Spleen (tissue), 11 donors: ENCODE results near the gene STARD3NL. TPM values are rescaled to one million over a fixed set of nuclear protein-coding genes. Genes with fewer than 3 reads are reported as not detected.

Experiments
- DNase-seq: peaks from one replicate; pipeline ENCODE4 v3.0.0-alpha.2; 2020
- H3K27ac ChIP-seq, 8 donors: fragments of 200-600 bp; sonication (generic) in 7 of 8; 1 replicate in 4 of 8; 2 replicates in 4 of 8; pipeline versions ENCODE4 v1.5.0 to v1.8.0; 2016 to 2021; ENCODE audit warnings: inconsistent platforms in 4 of 8, mild to moderate bottlenecking in 4 of 8, moderate library complexity in 1 of 8
- H3K27me3 ChIP-seq, 7 donors: fragments of 200-600 bp; sonication (generic) in 6 of 7; replicated peaks in 1 of 7; 1 replicate in 4 of 7; 2 replicates in 3 of 7; pipeline versions ENCODE4 v1.5.0 to v1.8.0; 2016 to 2021; ENCODE audit warnings: inconsistent platforms in 3 of 7, mild to moderate bottlenecking in 1 of 7
- H3K36me3 ChIP-seq, 6 donors: fragments of 200-600 bp; sonication (generic) in 5 of 6; 1 replicate in 4 of 6; 2 replicates in 2 of 6; pipeline versions ENCODE4 v1.5.0 to v1.8.0; 2016 to 2021; ENCODE audit warnings: inconsistent platforms in 2 of 6
- H3K4me1 ChIP-seq, 6 donors: fragments of 200-600 bp; sonication (generic) in 5 of 6; 1 replicate in 3 of 6; 2 replicates in 3 of 6; pipeline versions ENCODE4 v1.5.0 to v1.8.0; 2016 to 2021; ENCODE audit warnings: inconsistent platforms in 3 of 6
- H3K4me3 ChIP-seq, 8 donors: fragments of 200-600 bp; sonication (generic) in 7 of 8; 1 replicate in 4 of 8; 2 replicates in 4 of 8; pipeline versions ENCODE4 v1.5.0 to v1.8.0; 2016 to 2021; ENCODE audit warnings: inconsistent platforms in 4 of 8, mild to moderate bottlenecking in 4 of 8, moderate library complexity in 2 of 8
- H3K9me3 ChIP-seq, 8 donors: fragments of 200-600 bp; sonication (generic) in 7 of 8; 1 replicate in 4 of 8; 2 replicates in 4 of 8; pipeline versions ENCODE4 v1.5.0 to v1.8.0; 2016 to 2021; ENCODE audit warnings: inconsistent platforms in 4 of 8
- CTCF ChIP-seq, 11 experiments: fragments of 200-600 bp in 7 of 11; fragments of 450-650 bp in 4 of 11; sonication (generic) in 4 of 11; IDR thresholded peaks in 8 of 11; conservative IDR thresholded peaks in 3 of 11; 1 replicate in 7 of 11; 2 replicates in 4 of 11; pipeline versions ENCODE4 v1.4.0 to v1.8.0; 2016 to 2021; ENCODE audit warnings: antibody characterized with exemption in 11 of 11, inconsistent platforms in 4 of 11, mild to moderate bottlenecking in 1 of 11
- POLR2A ChIP-seq, 3 donors: fragments of 450-650 bp; IDR thresholded peaks; one replicate each; pipeline ENCODE4 v1.5.1; 2017; ENCODE audit warnings: antibody characterized with exemption in 3 of 3, mild to moderate bottlenecking in 1 of 3
- POLR2AphosphoS5 ChIP-seq, 3 donors: sonication (generic); formaldehyde crosslinking; IDR thresholded peaks; one replicate each; pipeline ENCODE4 v1.5.1; 2017; ENCODE audit warnings: antibody characterized with exemption in 3 of 3
- WGBS, 5 donors: extraction: QIAGEN DNeasy Blood & Tissue Kit in 3 of 5; methylation state at CpG; one replicate each; pipeline versions ENCODE4 v1.1.5 to v1.1.7; 2013 to 2018; 5-methylcytosine and 5-hydroxymethylcytosine counted together
- intact Hi-C: fragments of 100-400 bp; cut with DNase I; formaldehyde crosslinking; loops from one replicate; pipeline ENCODE4 v1.15.0; 2023; ENCODE audit warnings: low total_unique reads
- polyA plus RNA-seq, 3 donors: library from polyadenylated mRNA; stranded (reverse); fragments of 200-250 nt; gene quantifications; one replicate each; pipeline ENCODE4 v1.2.1, GENCODE V29; 2013
- small RNA-seq, 4 donors: library from RNA; depleted of rRNA; stranded (forward); fragments of <200 nt; gene quantifications; one replicate each; pipeline ENCODE3, GENCODE V24; 2016
- total RNA-seq, 7 donors: library from RNA; depleted of rRNA in 3 of 7; stranded (reverse); fragments of >200 nt in 3 of 7; fragmentation: NEBNext Ultra II Directional in 4 of 7; extraction: Animal tissue kit (Norgen Biotek cat#: 25700) in 4 of 7; gene quantifications; one replicate each; pipeline versions ENCODE4 v1.1.0 to v1.2.1, GENCODE V29; 2016 to 2021
- donor health status: healthy with polysubstance abuse.
- donor health status: DM: no; HTN: no; CAD: no; lungs with moderate emphysema.
- donor health status: DM: no; HTN: no; CAD: no.
- donor health status: Bipolar disorder and iron deficiency.
- donor health status: healthy.
- donor health status: DM: no; HTN: no; CAD: no.
- donor health status: DM: yes; HTN: yes; CAD: no.

STARD3NL gene
- total and polyA plus RNA-seq, 10 donors, result 19.8 to 50.2 (median 36.7) TPM

DNA sequence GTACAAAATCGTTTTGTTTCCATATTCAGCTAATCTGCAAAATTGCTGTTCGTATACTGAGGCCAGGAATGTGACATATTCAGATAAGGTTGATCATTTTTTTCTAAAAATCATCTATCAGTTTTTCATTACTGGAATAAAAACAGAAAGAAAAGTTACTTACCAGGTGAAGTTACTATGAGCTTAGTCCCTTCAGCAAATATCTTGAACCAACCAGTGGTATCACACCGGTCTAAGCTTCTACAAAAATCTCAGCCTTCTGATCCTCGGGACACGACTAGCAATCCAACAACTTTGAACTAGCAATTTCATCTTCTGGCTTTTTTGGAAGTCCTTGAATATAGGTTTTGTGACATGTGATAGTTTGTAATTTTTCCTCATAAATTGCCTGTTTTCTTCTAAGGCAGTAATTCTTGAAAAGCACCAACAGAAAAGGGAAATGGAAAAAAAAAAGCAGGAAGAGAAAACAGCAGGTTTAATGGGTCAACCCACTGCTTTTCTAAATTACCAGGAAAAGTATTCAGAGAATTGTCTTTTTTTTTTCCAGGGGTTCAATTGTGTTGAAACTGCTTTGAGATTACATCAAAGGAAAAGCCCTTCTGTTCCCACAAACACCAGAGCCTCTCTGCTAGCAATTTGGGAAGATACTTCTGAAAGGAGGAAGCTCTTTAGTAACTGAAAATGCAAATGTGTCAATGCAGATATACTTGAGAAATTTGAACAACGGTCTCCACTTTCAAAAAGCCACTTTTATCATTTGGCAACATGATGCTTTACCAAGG, 98.2 kb downstream of the STARD3NL start:
- H3K4me3 ChIP-seq, result peak overlapping the region in 1 of 8 donors; percentile 35
- no peaks in the 10 kb centered on the region for H3K36me3 ChIP-seq
- 38 to 68% (median 49%) methylated on average over 6 of the region's 6 CpGs for WGBS, 5 donors
- TF ChIP-seq POLR2AphosphoS5 (IDR thresholded peaks at IDR 0.05) (no peak), CTCF (IDR thresholded peaks at IDR 0.05 in 8 of 11, conservative IDR thresholded peaks at IDR 0.05 in 3 of 11) (no peak), POLR2A (IDR thresholded peaks at IDR 0.05) (no peak)
- H3K27me3 ChIP-seq, result no peaks in the 10 kb centered on the region
- peak overlapping the region in 3 of 8 donors; percentile 3 to 65 (median 63) for H3K27ac ChIP-seq
- peaks cover 0 to 16% (median 0%) of the 10 kb centered on the region in 6 donors for H3K4me1 ChIP-seq
- intact Hi-C loops, result no loop called here
- no peaks in the 10 kb centered on the region for H3K9me3 ChIP-seq
- no peak for DNase-seq

GRCh38 chr7:38280000-38280399, 102.0 kb downstream of the STARD3NL start:
- intact Hi-C loops, result no loop called here
- DNase-seq, result no peak
- H3K27me3 ChIP-seq, result no peaks in the 10 kb centered on the region
- peaks cover 0 to 24% (median 8%) of the 10 kb centered on the region in 6 donors for H3K4me1 ChIP-seq
- no peaks in the 10 kb centered on the region for H3K9me3 ChIP-seq
- no peaks in the 10 kb centered on the region for H3K36me3 ChIP-seq
- TF ChIP-seq POLR2AphosphoS5 (IDR thresholded peaks at IDR 0.05) (no peak), POLR2A (IDR thresholded peaks at IDR 0.05) (no peak), CTCF (IDR thresholded peaks at IDR 0.05 in 8 of 11, conservative IDR thresholded peaks at IDR 0.05 in 3 of 11) (no peak)
- H3K4me3 ChIP-seq, result no peak overlapping the region
- H3K27ac ChIP-seq, result no peak overlapping the region
- 42 to 84% (median 66%) methylated on average over 1 of the region's 1 CpG for WGBS, 5 donors

Small RNAs within 50 kb of the gene (small RNA-seq; reads per million reads assigned to genes)
- gene TRGJ1 (0 reads per million in 4 donors), gene TRGJ2 (0 reads per million in 4 donors), gene TRGJP (0 reads per million in 4 donors), gene TRGJP1 (0 reads per million in 4 donors), gene TRGJP2 (0 reads per million in 4 donors)
